Lower leg skin (tissue), 4 donors: ENCODE data around the gene BCAR1. TPM values are rescaled to one million over a fixed set of nuclear protein-coding genes. Genes with fewer than 3 reads are reported as not detected.
"Not testable (repeated sequence)": the region's sequence is repeated elsewhere in the genome, so short reads cannot be mapped to it uniquely, and the experiment has no call there.

Experiments
- DNase-seq, 2 donors: peaks; one replicate each; pipeline ENCODE4 v3.0.0-alpha.2; 2019; ENCODE audit warnings: low spot score in 2 of 2
- H3K4me3 ChIP-seq: fragments of 200-600 bp; sonication (generic); 2 replicates; pipeline ENCODE4 v1.5.1; 2017; ENCODE audit warnings: mild to moderate bottlenecking, low read depth; ENCODE audit not compliant: poor library complexity, severe bottlenecking
- POLR2A ChIP-seq, 2 donors: fragments of 450-650 bp; IDR thresholded peaks; one replicate each; pipeline ENCODE4 v1.6.1; 2016 to 2017; ENCODE audit warnings: antibody characterized with exemption in 2 of 2, mild to moderate bottlenecking in 1 of 2, moderate library complexity in 1 of 2
- WGBS, 2 donors: methylation state at CpG; one replicate each; pipeline ENCODE4 v1.1.5; 2018; 5-methylcytosine and 5-hydroxymethylcytosine counted together
- intact Hi-C: fragments of 100-400 bp; cut with DNase I; formaldehyde crosslinking; loops from one replicate; pipeline ENCODE4 v1.15.0; 2023; ENCODE audit warnings: low total_unique reads
- total RNA-seq, 4 donors: library from RNA; depleted of rRNA; stranded (reverse); fragments of >200 nt; gene quantifications; one replicate each; pipeline ENCODE4 v1.1.0, GENCODE V29; 2016
- TF ChIP-seq, protein P1 (sequence below), 3 donors: fragments of 450-650 bp; IDR thresholded peaks; one replicate each; pipeline ENCODE4 v1.5.1; 2016; ENCODE audit warnings: antibody characterized with exemption in 3 of 3, mild to moderate bottlenecking in 3 of 3, moderate library complexity in 2 of 3

The BCAR1 gene
- total RNA-seq, 4 donors from 2014 or later = 16.4 to 38.1 (median 28.8) TPM

DNA sequence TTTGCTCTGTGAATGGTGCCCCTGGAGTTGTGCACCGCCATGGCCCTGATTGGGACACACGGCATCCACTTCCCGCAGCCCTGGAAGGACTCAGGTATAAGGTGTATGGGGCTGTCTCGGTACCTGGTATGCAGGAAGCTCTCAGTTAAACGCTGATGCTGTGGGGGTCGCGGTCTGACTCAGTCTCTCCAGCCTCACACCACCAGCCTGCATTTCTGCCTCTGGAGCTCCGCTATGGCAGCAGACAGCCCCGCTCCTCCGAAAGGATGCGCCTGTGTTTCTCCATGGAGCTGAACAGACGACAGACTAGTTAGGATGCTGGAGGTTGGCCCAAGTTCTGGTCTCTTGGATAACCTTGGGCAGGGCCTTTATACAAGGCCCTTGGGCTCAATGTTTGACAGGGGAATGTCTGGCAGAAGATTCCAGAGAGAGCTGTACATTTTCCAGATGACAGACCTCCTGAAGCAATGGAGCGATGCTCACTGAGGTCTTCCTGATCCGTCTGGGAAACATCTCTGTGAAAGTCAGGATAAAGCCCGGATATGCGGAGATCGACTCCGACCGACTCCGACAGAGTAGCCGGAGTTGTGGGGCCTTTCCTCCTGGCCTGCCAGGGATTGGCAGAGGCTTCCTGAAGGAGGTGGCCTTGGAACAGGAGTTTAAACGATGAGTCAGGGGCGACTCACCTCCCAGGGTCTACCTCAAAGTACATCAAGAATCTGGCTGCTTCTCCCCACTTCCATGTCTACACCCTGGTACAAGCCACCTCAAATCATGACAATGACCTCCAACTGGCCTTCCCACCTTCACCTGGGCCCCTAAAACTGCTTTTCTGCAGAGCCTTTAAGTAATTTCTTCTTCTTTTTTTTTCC lies 21.9 kb upstream of the BCAR1 start:
- 89 to 90% methylated on average over 23 of the region's 23 CpGs for WGBS, 2 donors
- no peak for TF ChIP-seq POLR2A (IDR thresholded peaks at IDR 0.05)
- TF ChIP-seq, protein P1, sequence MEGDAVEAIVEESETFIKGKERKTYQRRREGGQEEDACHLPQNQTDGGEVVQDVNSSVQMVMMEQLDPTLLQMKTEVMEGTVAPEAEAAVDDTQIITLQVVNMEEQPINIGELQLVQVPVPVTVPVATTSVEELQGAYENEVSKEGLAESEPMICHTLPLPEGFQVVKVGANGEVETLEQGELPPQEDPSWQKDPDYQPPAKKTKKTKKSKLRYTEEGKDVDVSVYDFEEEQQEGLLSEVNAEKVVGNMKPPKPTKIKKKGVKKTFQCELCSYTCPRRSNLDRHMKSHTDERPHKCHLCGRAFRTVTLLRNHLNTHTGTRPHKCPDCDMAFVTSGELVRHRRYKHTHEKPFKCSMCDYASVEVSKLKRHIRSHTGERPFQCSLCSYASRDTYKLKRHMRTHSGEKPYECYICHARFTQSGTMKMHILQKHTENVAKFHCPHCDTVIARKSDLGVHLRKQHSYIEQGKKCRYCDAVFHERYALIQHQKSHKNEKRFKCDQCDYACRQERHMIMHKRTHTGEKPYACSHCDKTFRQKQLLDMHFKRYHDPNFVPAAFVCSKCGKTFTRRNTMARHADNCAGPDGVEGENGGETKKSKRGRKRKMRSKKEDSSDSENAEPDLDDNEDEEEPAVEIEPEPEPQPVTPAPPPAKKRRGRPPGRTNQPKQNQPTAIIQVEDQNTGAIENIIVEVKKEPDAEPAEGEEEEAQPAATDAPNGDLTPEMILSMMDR (IDR thresholded peaks at IDR 0.05) = no peak
- no peak for DNase-seq
- intact Hi-C loops = no loop called here
- H3K4me3 ChIP-seq = no peak overlapping the region

DNA sequence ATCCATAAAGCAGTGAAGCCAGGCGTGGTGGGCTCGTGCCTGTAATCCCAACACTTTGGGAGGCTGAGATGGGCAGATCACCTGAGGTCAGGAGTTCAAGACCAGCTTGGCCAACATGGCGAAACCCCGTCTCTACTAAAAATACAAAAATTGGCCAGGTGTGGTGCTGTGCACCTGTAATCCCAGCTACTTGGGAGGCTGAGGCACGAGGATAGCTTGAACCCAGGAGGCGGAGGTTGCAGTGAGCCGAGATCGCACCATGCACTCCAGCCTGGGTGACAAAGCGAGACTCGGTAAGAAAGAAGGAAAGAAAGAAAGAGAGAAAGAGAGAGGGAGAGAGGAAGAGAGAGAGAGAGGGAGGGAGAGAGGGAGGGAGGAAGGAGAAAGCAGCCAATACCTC lies 21.2 kb upstream of the BCAR1 start:
- 92 to 95% methylated on average over 10 of the region's 10 CpGs for WGBS, 2 donors
- DNase-seq, H3K4me3 ChIP-seq, intact Hi-C loops: not testable (repeated sequence)

DNA sequence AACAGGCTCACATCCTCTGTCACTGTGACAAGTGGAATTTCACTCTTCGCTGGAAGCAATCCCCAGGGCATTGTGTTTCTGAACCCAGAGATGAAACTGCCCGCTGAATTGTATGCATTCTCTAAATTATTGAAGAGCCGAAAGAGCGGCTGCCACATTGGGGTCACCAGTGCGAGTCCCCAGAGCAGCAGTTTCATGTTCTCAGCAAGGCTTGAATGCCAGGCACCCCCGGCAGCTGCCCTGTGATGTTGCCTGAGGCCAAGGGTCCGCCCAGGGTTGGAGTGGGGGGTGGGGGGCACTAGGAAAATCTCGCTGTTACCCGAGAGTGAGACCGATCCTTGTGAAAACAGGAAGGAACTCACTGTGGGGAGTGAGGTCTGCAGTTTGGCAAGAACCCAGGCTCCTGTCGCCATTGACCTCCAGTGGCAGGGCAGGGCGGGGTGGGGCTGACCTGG lies 20.7 kb upstream of the BCAR1 start:
- intact Hi-C loops = no loop called here
- WGBS, 2 donors = 60 to 69% methylated on average over 12 of the region's 12 CpGs
- no peak for DNase-seq

DNA sequence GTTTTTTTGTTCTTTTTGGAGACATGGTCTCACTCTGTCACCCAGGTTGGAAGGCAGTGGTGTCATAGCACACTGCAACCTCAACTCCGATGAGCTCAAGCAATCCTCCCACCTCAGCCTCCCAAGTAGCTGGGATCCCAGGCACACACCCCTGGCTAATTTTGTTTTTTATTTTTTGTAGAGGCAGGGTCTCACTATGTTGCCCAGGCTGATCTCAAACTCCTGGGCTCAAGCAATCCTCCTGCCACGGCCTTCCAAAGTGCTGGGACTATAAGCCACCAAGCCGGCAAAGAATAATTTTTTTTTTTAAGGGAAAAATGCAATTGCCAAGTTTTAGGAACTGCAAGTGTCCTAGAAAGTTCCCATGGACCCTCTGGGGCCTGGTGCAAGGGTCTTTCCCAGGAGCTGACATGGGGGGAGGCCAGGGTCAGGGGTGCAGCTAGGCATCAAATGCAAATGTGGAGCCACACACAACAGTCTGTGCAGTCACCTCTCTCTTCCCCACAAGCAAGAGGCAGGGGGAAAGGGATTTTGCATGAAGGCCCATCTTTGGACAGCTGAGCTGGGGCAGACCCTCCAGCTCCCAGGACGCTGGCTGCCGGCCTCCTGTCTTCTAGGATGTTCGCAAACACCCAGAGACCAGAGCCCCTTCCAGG lies 20.1 kb upstream of the BCAR1 start:
- WGBS, 2 donors = 82 to 83% methylated on average over 6 of the region's 6 CpGs

More for the DNA sequence above, 20.7 kb upstream of the BCAR1 start:
- H3K4me3 ChIP-seq = no peak overlapping the region
- TF ChIP-seq, protein P1 (IDR thresholded peaks at IDR 0.05) = no peak
- TF ChIP-seq POLR2A (IDR thresholded peaks at IDR 0.05) = no peak

DNA sequence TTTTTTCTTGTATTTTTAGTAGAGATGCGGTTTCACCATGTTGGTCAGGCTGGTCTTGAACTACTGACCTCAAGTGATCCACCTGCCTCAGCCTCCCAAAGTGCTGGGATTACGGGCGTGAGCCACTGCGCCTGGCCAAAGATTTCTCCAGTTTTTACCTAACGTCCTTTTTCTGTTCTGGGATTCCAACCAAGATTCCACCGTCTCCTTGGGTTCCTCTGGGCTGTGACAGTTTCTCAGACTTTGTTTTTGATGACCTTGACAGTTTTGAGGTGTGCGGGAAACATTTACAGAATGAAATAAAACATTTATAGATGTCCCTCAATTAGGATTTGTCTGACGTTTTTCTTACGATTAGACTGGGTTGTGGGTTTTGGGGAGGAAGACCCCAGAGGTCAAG lies 17.9 kb upstream of the BCAR1 start:
- 82 to 84% methylated on average over 9 of the region's 9 CpGs for WGBS, 2 donors
- DNase-seq, H3K4me3 ChIP-seq, intact Hi-C loops: not testable (repeated sequence)

More for the DNA sequence above, 20.1 kb upstream of the BCAR1 start:
- TF ChIP-seq POLR2A (IDR thresholded peaks at IDR 0.05) = no peak
- TF ChIP-seq, protein P1 (IDR thresholded peaks at IDR 0.05) = no peak
- DNase-seq = no peak
- intact Hi-C loops = no loop called here
- no peak overlapping the region for H3K4me3 ChIP-seq

DNA sequence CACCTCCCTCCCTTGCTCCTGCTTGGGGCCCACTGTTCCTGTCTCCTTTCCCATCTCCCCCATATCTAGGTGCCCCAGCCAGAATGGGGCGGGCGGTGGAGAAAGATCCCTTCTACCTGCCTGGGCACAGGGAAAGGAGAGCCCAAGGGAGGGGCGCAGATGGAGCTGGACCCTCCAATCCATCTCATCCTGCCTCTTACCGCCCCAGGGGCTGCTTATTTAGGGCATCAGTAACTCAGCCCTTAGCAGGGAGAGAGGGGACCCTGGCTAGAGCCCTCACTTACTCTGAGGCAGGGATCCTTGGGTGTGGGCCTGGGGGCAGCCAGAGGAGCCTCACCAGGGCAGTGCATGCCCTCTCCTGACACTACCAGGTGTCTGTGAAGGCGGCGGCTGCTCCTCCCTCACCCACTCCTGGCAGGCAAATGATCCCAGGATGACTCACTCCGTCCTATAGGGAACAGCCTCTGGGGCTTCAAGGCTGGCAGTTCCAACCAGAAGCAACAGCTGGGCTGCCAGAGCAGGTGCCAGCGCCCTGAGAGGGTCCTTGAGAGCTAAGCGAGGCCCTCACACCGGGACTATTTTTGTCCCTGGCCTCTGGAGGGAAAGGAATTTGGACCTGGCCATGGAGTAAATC lies 16.3 kb upstream of the BCAR1 start:
- DNase-seq = peak in 1 of 2 donors; percentile 86
- TF ChIP-seq, protein P1 (IDR thresholded peaks at IDR 0.05) = no peak
- no peak for TF ChIP-seq POLR2A (IDR thresholded peaks at IDR 0.05)
- intact Hi-C loops = no loop called here
- H3K4me3 ChIP-seq = no peak overlapping the region
- WGBS, 2 donors = 32 to 64% methylated on average over 7 to 10 of the region's 10 CpGs
